Mucosa of gallbladder (tissue), 1 donor: ENCODE results near the gene CDH26. TPM values are rescaled to one million over a fixed set of nuclear protein-coding genes. Genes with fewer than 3 reads are reported as not detected.

ENCODE experiments used
- DNase-seq: peaks from one replicate; pipeline ENCODE4 v3.0.0-alpha.2; 2020; ENCODE audit warnings: low spot score
- total RNA-seq: library from RNA; stranded (reverse); gene quantifications from one replicate; pipeline ENCODE4 v1.2.1, GENCODE V29; 2021
- donor health status: DM: no; HTN: no; CAD: no.

CDH26 gene
- total RNA-seq, 1 donor from 2014 or later = 3.3 TPM

- DNase-seq = no peak
Observed at GRCh38 chr20:60043435-60043834, 85.2 kb downstream of the CDH26 start.

DNA sequence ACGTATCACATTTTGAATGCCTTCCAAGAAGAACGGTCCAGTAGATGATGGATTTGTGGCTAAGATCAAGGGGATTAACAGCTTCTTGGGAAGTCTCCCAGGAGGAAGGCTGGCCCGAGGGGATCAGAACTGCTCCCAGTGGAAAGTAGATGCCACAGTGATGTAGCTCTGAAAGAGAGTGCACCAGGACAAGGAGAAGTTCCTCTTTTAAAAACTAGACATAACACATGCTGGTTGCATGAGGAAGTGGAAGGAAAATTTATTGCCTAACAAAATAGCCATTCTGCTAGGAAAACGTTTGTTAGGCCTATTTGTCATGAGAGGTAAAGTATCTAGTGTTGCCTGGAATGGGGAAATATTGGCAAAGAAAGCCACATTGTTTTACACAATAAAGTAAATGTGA, 87.8 kb downstream of the CDH26 start:
- DNase-seq = no peak

DNA sequence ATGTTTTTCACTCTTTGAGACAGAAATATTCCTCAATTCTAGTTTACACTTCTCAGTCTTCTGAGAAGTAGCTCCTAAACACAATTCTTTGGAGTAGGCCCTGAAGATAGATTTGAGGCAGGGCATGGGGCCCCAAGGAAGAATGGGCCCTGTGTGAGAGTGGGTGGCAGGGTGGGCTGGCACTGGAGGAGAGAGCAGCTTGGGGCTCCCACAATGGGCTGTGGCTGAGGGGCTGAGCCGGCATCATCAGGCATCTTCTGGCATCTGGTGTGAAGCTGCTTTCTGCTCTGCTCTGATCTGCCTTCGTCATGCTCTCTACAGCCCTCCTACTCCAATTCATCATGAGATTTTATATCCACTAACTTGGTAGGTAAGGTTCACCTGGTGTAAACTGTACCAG, 88.2 kb downstream of the CDH26 start:
- no peak for DNase-seq

GRCh38 chr20:60046860-60047259, 88.6 kb downstream of the CDH26 start:
- DNase-seq = no peak

- DNase-seq = no peak
Observed at GRCh38 chr20:60048634-60049521, 90.7 kb downstream of the CDH26 start.

- no peak for DNase-seq
Observed at GRCh38 chr20:60049601-60050000, 91.4 kb downstream of the CDH26 start.

- peak; percentile 38 for DNase-seq
Observed at GRCh38 chr20:60050193-60050947, 92.1 kb downstream of the CDH26 start.

DNA sequence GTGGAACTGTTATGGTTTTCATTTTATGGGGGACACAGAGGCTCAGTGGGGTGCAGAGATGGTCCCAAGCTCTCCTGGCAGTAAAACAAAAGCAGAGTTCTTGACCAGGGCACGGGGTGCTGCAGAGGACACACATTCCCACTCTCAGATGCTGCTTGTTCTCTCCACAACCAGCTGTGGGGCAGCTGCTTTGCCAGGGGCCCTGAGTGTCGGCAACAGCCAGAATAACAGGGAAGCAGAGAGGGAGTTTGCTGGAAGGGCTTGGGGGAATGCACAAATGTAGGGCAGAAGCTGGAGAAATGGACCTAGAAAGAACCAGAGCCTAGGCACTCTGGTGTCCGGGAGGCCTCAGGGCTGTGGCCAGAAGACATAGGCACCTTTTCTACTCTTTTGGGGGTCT, 93.7 kb downstream of the CDH26 start:
- DNase-seq = no peak

- no peak for DNase-seq
Observed at GRCh38 chr20:60052322-60052721, 94.1 kb downstream of the CDH26 start.

- no peak for DNase-seq
Observed at GRCh38 chr20:60053125-60053817, 95.0 kb downstream of the CDH26 start.

GRCh38 chr20:60053818-60054190, 95.6 kb downstream of the CDH26 start:
- DNase-seq = no peak

DNA sequence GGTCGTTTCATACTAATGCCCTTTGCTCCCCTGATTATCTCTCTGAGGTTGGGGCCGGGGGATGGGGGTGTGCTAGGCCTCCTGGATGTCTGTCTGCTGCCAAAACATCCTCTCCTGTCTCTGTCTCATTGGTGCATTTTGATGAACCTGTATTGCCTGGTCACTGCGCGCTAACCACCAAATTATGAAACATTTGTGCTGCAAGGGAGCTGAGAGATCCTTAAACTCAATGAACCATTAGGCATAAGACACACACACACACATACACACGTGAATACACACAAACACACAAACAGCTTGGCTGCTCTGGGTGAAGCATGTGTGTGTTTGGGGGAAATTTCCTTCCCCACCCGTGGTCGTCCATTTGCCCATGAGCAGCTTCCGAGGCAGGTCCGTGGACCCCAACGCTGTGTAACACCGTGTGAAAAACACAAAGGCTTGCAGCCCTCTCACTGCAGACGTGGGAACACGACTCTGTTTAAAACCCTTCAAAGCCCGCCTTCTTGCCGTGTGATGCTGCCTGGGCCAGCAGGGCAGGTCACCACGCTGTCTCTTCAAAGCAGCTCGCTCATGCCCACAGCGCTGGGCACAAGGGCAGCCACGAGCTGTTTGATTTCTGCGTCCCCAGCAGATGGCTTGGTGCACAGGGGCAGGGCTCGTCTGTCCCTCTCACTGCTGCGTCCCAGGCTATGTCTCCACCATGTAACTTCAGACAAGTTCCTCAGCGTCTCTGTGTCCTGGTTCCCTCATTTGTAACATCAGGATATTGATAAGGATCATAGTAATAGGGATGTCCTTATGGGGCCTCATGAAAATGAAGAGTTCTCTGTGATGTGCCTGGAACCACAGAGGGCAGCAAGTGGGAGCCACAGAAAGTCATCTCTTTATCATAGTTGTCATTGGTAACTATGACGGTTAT, 96.8 kb downstream of the CDH26 start:
- no peak for DNase-seq

DNA sequence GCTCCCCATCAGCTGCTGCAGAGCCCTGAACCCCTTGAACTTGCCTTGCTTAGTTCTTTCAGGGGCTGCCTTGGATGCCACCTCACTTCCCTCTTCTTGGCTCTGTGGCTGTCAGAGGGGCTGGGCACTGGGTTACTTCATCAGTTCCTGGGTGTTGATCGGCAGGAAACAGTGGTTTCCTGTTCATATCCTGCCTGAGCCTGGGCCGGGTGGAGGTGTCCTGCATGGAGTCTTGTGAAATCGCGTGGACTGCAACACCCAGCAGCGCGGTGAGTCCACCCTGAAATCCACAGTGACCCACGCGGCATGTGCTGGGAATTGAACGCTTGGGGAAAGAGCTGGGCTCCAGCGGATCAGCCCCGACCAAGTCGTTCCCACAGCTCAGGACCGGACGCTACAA, 97.5 kb downstream of the CDH26 start:
- DNase-seq = peak; percentile 31

- DNase-seq = no peak
Observed at GRCh38 chr20:60056407-60057122, 98.3 kb downstream of the CDH26 start.

DNA sequence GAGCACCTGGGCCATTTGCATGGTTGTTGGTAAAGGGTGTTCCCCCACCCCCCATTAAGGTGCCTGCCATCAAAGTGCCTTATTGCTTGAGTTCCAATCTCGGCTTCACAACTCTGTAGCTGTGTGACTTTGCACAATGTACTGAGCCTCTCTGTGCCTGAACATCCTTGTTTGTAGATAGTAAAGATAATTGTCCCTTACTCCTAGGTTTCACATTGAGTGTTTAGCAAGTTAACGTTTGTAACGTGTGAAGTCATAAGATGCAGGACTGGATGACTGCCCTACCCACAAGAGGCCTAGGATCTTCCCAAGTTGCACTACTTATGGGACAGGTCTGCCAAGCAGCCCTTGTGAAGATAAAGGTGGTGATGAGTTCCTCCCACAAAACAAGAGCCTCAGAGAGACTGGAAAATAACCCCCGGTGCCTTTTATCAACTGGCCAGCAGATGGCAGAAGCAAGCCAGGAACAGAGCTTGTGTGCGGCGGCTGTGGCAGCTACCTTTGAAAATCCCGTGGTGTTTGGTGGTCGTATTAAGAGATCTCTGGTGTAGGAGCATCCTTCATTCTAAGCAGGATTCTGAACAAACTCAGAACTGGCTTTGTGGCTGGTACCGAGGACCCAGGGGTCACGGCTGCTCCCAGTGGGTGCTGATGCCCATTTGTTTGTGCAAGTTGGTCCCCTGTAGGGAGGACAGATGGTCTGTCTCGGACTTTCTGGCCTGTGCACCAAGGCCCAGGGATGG, 99.1 kb downstream of the CDH26 start:
- DNase-seq = peak; percentile 55

DNA sequence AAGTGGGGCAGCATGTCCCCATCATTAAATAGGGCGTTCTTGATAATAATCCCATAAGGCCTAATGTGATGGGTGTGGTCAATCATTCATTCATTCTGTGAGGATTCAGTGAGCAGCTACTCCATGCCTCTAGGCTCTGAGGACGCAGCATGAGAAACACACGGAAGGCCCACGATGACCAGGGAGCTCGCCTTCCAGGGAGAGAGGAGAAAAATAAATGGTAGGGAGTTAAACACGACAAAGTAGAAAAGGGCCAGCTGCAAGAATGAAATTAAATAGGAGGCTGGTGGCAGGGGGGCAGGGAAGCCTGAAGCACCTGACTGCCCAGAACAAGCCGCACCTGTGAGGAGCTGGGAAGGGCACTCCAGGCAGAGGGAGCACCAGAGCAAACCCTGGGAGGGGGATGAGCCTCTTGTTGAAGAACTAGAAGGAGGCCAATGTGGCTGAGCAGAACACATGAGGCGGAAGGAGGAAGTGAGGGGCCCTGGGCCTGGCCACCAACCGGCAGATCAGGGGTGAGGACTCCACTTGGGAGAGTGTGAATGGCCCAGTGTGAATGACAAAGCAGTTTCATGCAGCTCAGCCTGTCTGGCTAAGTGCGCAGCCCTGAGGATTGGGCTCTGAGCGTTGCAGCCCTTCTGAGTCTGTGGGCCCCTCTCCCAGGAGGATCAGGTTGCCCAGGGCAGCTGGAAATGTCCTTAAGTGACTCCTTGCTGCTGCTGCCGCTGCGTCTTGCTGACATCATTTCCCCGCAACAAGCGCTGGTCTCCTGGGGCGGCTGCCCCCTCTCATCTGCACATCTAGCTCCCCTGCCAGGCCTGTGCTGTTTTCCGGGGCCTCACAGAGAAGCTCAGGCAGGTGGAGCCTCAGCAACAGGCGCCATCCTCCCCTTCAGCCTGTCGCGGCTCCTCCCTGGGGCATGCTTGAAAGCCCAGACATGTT, 99.9 kb downstream of the CDH26 start:
- DNase-seq = no peak

DNA sequence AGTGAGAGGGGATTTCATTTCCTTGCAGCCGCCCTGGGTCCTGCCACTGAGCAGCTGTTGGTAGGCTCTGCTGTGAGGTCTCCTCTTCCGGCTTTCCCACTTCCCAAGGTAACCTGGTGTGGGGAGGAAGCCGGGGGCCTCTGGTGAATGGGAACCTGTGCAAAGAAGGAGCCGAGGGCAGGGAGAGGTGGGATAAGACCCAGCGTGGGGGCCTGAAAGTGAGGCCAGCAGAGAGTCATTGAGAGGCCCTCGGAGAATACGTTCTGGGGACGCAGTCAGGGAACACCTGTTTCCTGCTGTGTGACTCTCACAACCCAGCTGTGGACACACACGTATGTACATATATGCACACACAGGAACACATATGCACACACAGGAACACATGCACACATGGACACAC, 100.7 kb downstream of the CDH26 start:
- DNase-seq = no peak

DNA sequence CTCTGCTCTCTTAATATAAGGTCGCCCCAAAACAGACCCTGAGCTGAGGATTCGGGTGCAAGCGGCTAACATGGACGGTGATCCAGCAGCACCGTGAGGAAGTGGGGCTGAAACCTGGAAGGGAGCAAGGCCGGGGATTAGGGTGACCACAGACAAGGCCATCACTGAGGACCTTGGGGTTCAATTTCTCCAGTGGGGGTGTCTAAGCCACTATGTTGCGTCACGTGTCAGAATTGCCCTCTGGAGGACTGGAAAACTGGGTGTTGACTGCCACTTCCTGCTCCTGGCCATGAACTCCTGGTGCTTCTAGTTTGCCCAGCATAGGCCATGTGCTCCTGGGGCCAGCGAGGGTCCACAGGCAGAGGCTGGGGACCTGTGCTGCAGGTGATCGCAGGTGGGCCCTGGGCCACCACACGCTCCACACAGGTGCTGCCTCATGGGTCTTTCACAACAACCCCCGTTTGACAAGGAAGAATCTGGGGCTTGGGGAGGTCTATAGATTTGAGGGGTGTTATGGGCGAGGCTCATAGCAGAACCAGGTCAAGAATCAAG, 101.9 kb downstream of the CDH26 start:
- DNase-seq = no peak

DNA sequence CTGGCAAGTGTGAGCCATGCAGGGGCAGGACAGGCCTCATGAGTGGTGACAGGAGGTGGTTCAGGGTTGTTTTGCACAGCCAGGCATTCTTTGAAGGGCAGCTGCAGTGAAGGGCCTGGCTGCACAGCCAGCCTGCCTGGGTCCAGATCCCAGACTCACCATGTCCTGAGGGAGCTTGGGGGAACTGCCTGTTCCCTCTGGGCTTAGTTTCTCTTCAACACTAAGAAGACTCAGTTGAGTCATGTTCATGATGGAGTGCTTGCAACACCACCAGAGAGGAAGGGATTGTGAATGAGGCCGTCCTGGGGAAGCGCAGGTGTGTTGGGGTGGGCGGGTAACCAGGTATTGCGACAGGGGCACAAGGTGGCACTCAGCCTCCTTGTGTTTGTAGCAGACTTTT, 102.4 kb downstream of the CDH26 start:
- no peak for DNase-seq
